Middle frontal gyrus (tissue), 1 donor: Measurements from ENCODE around the gene NKAIN2.
"Not testable (repeated sequence)": the region's sequence is repeated elsewhere in the genome, so short reads cannot be mapped to it uniquely, and the experiment has no call there.

Experiments
- DNase-seq: peaks from one replicate; pipeline ENCODE4 v3.0.0-alpha.2; 2015; ENCODE audit warnings: low spot score; ENCODE audit errors: extremely low spot score

Gene NKAIN2

GRCh38 chr6:124670801-124671200 is 867.1 kb downstream of the NKAIN2 start:
- no peak for DNase-seq

DNA sequence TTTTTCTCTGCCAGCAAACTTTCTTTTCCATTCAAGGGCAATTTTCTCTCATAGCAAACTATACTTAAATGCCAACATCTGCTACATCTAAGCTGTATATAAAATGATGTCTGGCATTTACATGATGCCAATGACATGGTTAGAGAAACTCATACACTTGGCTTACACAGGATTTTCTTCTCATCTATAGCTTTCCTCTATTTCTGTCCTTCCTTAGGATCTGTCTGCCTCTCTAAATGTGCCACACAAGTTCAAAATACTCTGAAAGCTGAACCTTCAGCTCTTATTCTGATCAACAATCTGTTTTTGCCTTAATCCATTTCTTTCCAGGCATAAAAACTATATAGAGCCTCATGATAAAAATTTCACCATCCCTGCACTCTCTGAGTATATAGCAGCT is 867.7 kb downstream of the NKAIN2 start:
- DNase-seq = no peak

- DNase-seq = no peak
Measured at GRCh38 chr6:124674042-124674441, 870.4 kb downstream of the NKAIN2 start.

DNA sequence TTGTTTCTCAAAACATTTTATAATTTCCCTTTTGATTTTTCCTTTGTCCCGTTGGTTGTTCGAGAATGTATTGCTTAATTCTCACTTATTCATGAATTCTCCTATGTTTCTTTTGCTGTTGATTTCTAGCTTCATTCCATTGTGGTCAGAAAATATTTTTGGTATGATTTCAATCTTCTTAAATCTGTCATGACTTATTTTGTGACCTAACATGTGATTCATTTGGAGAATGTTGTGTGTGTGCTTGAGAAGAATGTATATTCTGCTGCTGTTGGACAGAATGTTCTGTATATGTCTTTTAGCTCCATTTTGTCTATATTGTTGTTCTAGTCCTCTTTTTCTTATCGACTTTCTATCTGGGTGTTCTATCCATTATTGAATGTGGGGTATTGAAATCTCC is 872.4 kb downstream of the NKAIN2 start:
- no peak for DNase-seq

GRCh38 chr6:124677874-124678273 is 874.2 kb downstream of the NKAIN2 start:
- no peak for DNase-seq

DNA sequence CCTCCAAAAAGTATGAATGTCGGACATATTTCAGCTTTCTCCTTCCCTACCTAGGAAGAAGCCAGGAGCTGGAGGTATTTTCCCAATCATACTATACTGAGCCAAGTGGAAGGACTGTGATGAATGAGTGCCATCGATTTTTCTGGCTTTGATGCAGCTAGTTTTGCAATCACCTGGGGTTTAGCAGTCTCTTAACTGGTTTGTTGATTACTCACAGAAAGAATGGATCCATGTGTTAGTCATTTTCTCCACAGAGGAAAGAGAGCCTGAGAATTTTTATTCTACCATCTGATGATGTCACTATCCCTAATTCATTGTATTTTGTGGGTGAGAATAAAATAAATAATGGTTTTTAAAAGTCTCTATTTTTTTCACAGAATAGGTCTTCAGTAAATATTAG is 875.7 kb downstream of the NKAIN2 start:
- DNase-seq = no peak

GRCh38 chr6:124682751-124683150 is 879.1 kb downstream of the NKAIN2 start:
- no peak for DNase-seq

DNA sequence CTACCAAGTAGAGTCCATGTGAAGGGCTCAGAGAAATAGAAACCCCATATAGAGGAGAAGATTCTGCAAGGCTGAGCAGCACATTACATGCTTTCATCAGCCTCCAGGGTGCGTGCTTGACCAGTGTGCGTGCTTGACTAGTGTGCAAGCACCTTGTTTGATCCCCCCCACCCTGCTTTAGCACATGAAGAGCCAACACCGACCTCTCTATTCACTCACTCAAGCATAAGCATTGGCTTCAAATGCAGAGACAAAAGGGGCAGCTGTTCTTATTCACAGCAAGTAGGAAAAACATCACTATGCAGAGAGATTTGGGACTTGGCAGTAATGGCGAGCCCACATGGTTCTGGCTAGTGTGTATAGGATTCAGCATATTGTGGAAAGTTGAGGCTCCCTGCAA is 879.8 kb downstream of the NKAIN2 start:
- no peak for DNase-seq

- DNase-seq = no peak
Measured at GRCh38 chr6:124684621-124685020, 881.0 kb downstream of the NKAIN2 start.

DNA sequence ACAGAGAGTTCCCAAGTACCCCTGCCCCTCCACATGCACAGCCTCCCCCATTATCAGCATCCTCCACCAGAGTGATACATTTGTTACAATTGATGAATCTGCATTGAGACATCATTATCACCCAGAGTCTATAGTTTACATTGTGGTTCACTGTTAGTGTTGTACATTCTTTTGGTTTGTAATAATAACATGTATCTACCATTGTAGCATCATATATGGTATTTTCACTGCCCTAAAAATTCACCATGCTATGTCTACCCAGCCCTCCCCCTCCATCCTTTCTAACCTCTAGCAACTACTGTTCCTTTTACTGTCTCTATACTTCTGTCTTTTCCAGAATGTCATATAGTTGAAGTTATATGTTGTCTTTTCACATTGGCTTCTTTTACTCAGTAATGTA is 884.7 kb downstream of the NKAIN2 start:
- DNase-seq = no peak

DNA sequence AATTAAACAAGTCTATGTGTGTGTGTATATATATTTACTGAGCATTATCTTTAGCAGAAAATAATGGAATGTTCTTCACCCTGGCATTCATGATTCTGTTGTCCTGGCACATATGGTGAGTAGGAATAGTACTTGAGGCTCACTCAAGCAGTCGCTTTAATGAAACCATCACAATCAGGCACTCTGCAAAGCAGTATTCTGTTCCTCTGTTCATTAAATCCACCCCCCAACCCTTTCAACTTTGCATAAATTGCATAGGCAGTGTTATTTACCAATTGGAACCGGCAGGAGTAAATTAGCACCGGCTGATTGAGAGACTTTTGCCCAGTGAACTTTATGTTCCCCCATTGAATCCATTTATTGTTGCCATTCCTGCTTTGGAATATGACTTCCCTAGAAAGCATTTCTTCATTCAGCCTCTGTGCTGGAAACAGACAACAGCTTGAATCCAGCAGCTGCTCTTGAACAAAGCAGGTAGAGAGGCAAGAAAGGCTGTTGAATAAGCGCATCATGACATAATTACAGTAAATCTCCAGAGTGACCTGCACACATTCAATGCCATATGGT is 890.6 kb downstream of the NKAIN2 start:
- no peak for DNase-seq

DNA sequence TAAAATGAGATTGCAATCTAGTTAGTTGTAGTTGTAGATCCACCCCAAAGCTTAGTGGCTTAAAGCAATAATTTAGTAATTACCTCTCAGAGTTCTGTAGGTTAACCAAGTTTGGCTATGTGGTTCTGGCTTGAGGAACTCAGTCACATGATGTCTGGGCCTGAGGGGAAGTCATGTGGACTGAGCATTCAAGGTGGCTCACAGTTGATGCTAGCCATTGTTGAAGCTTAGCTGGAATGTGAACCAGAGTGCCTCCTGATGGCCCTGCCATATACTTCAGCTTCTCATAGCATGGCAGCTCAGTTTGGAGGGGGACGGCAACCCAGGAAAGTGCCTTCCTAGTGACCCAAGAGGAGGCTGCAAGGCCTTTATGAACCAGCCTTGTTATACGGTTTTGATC is 895.4 kb downstream of the NKAIN2 start:
- DNase-seq = no peak

DNA sequence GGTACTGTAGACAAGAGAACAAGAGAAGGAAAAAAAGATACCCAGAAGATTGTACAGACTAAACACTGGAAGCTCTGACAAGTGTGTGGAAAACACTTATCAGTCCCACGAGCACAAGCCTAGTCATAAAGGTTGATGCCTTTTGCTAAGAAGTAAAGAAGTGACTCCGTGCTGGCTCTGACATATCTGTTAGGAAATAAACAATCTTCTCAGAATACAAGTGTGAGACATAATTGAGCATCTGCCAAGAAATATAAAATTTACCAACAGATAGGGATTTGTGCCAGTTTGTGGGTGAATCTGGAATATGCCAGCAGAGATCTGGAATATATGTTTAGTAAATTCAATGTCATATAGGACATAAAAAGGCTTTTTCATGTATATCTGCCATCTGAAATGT is 899.9 kb downstream of the NKAIN2 start:
- DNase-seq = no peak

GRCh38 chr6:124712532-124712931 is 908.9 kb downstream of the NKAIN2 start:
- DNase-seq = not testable (repeated sequence)

DNA sequence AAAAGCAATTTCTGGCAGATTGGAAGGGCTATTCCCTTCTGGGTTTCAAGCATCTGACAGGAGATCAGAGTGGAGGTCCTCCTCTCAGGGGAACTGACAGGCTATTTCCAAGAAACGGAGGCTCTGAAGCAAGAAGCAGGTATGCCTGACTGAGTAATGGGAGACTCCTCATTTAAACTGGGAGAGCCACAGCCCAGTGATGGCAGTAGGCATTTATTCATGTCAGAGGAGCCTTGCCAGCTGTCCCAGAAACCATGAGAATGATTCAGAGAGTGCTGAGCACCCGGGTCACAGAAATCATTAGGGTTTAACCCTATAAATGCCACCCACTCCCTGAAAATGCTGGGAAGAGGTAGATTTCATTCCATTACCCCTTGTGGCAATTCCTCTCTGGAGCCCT is 911.1 kb downstream of the NKAIN2 start:
- DNase-seq = no peak

DNA sequence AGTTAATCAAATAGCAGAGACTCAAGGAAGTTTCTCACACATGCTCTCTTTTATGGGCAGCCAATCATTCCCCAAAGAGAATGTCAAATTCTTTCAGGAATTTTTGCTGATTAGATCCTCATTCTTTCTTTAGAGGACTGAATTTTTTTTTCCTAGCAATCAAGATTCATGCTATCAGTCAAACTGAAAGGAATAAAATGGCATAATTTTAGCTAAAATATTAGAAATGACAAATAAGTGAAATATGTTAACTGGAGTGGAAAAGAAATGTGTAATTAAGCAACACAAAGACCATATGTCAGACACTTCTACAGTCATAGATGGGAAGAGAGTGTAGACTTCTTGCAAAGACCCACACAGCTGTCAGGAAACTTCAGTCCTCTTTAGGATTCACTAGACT is 916.2 kb downstream of the NKAIN2 start:
- no peak for DNase-seq

DNA sequence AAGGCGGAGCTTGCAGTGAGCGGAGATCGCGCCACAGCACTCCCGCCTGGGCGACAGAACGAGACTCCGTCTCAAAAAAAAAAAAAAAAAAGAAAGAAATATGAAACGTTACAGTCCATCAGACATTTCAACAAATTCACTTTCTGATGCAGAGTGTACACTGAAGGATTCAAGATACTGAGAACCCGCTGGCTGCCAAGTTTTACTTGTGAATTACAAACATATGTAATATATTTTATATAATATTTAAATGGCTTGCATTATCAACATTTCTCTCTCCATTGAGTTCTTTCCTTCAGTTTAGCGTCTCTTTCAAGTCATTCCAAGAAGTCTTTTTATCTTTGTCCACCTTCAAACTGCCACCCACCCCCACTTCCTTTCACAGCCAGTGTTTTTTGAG is 917.7 kb downstream of the NKAIN2 start:
- no peak for DNase-seq

DNA sequence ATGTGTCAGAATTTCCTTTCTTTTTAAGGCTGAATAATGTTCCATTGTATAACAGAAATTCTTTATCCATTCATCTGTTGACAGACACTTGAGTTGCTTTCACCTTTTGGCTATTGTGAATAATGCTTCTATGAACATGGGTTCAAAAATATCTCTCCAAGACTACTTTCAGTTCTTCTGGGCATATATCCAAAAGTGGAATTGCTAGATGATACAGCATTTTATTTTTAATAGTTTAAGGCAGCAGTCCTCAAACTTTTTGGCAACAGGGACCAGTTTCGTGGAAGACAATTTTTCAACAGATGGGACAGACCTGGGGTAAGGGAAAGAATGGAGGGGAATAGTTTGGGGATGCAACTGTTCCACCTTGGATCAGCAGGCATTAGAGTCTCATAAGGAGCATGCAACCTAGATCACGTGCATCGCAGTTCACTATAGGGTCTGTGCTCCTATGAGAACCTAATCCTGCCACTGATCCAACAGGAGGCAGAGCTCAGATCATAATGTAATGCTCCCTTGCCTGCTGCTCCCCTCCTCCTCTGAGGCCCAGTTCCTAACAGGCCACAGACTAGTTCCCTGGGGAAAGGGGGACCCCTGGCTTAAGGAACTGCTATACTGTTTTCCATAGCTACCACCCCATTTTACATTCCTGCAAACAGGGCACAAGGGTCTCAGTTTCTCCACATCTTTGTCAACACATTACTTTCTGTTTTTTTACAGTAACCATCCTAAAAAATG is 918.6 kb downstream of the NKAIN2 start:
- no peak for DNase-seq

DNA sequence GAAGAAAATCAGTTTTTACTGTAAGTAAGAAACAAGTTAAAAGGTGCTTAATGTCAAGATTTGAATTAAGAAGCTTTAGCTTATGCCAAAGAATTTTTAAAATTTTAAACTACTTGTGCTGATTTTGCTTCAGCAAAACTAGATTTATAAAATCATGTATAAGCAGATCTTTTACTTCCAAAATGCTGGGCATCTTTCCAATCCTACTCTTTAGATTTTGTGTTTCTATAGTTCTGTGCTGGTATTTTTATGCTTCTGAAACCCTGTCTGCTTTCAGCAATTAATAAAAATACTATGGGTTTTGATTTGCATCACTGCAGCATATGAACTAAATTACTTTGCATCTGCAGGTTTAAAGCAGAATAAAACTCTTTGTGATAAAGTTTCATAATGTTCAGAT is 920.0 kb downstream of the NKAIN2 start:
- DNase-seq = no peak

DNA sequence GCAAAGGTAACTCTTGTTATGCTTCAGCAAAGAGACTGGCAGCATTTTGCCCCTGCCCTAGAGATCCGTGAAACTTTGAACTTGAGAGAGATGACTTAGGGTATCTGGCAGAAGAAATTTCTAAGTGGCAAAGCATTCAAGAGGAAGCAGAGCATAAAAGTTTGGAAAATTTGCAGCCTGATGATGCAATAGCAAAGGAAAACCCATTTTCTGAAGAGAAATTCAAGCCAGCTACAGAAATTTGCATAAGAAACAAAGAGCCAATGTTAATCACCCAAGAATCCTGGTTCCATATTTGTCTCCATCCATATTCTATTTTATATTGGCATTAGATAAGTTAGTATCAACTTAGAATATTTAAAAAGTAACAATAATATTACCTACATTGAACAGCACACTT is 934.1 kb downstream of the NKAIN2 start:
- DNase-seq = not testable (repeated sequence)

- DNase-seq = no peak
Measured at GRCh38 chr6:124738482-124738881, 934.8 kb downstream of the NKAIN2 start.

DNA sequence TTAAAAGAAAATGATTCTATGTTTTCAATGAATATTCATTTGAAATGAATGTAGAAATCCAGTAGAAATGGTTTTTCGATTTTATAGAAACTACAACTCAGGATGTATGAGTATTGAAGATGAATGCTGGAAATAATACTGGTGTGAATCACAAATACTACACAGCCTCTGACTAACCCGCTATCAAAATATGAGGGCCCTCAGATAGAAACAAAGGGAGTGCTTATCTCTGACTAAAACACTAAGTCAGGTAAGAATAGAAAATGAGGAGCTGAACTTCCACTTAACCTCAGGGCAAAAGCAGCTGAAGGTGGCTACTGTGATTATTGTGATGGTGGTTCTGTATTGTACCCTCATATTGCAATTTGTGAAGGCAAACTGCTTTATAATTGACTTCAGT is 937.7 kb downstream of the NKAIN2 start:
- no peak for DNase-seq

- DNase-seq = no peak
Measured at GRCh38 chr6:124742971-124743370, 939.3 kb downstream of the NKAIN2 start.
